ENCODE measurements around the gene XPO6. TPM values are rescaled to one million over a fixed set of nuclear protein-coding genes. Genes with fewer than 3 reads are reported as not detected.

The XPO6 gene
- polyA plus RNA-seq, 1 donor from 2014 or later: 104 TPM

GRCh38 chr16:28126684-28127620, 84.8 kb downstream of the XPO6 start:
- H3K9ac ChIP-seq (ENCODE audit: low read length): no peak overlapping the region
- TF ChIP-seq RAD21 (conservative IDR thresholded peaks at IDR 0.05) (no peak), SMC3 (conservative IDR thresholded peaks at IDR 0.05; ENCODE audit: poor library complexity) (no peak), EZH2 (IDR thresholded peaks at IDR 0.05; ENCODE audit: borderline replicate concordance, insufficient read depth, low read length, poor library complexity, severe bottlenecking) (no peak), MXI1 (conservative IDR thresholded peaks at IDR 0.05; ENCODE audit: poor library complexity, severe bottlenecking) (no peak), POLR2AphosphoS5 (IDR thresholded peaks at IDR 0.05) (no peak), EP300 (conservative IDR thresholded peaks at IDR 0.05; ENCODE audit: poor library complexity, severe bottlenecking) (no peak), TAF1 (IDR thresholded peaks at IDR 0.05; ENCODE audit: low read depth) (no peak)
- TF ChIP-seq, protein P1, sequence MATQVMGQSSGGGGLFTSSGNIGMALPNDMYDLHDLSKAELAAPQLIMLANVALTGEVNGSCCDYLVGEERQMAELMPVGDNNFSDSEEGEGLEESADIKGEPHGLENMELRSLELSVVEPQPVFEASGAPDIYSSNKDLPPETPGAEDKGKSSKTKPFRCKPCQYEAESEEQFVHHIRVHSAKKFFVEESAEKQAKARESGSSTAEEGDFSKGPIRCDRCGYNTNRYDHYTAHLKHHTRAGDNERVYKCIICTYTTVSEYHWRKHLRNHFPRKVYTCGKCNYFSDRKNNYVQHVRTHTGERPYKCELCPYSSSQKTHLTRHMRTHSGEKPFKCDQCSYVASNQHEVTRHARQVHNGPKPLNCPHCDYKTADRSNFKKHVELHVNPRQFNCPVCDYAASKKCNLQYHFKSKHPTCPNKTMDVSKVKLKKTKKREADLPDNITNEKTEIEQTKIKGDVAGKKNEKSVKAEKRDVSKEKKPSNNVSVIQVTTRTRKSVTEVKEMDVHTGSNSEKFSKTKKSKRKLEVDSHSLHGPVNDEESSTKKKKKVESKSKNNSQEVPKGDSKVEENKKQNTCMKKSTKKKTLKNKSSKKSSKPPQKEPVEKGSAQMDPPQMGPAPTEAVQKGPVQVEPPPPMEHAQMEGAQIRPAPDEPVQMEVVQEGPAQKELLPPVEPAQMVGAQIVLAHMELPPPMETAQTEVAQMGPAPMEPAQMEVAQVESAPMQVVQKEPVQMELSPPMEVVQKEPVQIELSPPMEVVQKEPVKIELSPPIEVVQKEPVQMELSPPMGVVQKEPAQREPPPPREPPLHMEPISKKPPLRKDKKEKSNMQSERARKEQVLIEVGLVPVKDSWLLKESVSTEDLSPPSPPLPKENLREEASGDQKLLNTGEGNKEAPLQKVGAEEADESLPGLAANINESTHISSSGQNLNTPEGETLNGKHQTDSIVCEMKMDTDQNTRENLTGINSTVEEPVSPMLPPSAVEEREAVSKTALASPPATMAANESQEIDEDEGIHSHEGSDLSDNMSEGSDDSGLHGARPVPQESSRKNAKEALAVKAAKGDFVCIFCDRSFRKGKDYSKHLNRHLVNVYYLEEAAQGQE (IDR thresholded peaks at IDR 0.05; ENCODE audit: borderline replicate concordance): no peak
- TF ChIP-seq, protein P2, sequence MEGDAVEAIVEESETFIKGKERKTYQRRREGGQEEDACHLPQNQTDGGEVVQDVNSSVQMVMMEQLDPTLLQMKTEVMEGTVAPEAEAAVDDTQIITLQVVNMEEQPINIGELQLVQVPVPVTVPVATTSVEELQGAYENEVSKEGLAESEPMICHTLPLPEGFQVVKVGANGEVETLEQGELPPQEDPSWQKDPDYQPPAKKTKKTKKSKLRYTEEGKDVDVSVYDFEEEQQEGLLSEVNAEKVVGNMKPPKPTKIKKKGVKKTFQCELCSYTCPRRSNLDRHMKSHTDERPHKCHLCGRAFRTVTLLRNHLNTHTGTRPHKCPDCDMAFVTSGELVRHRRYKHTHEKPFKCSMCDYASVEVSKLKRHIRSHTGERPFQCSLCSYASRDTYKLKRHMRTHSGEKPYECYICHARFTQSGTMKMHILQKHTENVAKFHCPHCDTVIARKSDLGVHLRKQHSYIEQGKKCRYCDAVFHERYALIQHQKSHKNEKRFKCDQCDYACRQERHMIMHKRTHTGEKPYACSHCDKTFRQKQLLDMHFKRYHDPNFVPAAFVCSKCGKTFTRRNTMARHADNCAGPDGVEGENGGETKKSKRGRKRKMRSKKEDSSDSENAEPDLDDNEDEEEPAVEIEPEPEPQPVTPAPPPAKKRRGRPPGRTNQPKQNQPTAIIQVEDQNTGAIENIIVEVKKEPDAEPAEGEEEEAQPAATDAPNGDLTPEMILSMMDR (IDR thresholded peaks at IDR 0.05; ENCODE audit: poor library complexity, severe bottlenecking): no peak

GRCh38 chr16:28125592-28125991, 86.2 kb downstream of the XPO6 start:
- Histone ChIP-seq H3K9ac (ENCODE audit: low read length) (no peak overlapping the region), H3K4me2 (ENCODE audit: low read length) (no peak overlapping the region), H3K9me2 (ENCODE audit: insufficient read depth, low read length) (no peaks in the 10 kb centered on the region), H3K4me3 (ENCODE audit: low read length) (no peak overlapping the region), H3K27ac (ENCODE audit: low read length) (no peak overlapping the region), H3F3A (ENCODE audit: insufficient read depth, low read length, poor library complexity, severe bottlenecking) (no peaks in the 10 kb centered on the region), H3K36me3 (ENCODE audit: insufficient read depth, low read length) (peaks cover 24% of the 10 kb centered on the region), H4K20me1 (ENCODE audit: insufficient read depth) (no peaks in the 10 kb centered on the region), H2AFZ (ENCODE audit: low read depth, low read length) (no peak overlapping the region), H3K9me3 (ENCODE audit: low read length) (no peaks in the 10 kb centered on the region), H3K27me3 (ENCODE audit: insufficient read depth, low read depth, low read length) (no peaks in the 10 kb centered on the region), H3K79me2 (replicated peaks; ENCODE audit: insufficient read depth, low read length) (no peaks in the 10 kb centered on the region)
- TF ChIP-seq SMC3 (conservative IDR thresholded peaks at IDR 0.05; ENCODE audit: poor library complexity) (no peak), POLR2AphosphoS5 (IDR thresholded peaks at IDR 0.05) (no peak), MXI1 (conservative IDR thresholded peaks at IDR 0.05; ENCODE audit: poor library complexity, severe bottlenecking) (no peak), TAF1 (IDR thresholded peaks at IDR 0.05; ENCODE audit: low read depth) (no peak), RAD21 (conservative IDR thresholded peaks at IDR 0.05) (no peak), EZH2 (IDR thresholded peaks at IDR 0.05; ENCODE audit: borderline replicate concordance, insufficient read depth, low read length, poor library complexity, severe bottlenecking) (no peak), EP300 (conservative IDR thresholded peaks at IDR 0.05; ENCODE audit: poor library complexity, severe bottlenecking) (no peak)
- TF ChIP-seq, protein P1 (IDR thresholded peaks at IDR 0.05; ENCODE audit: borderline replicate concordance): no peak
- TF ChIP-seq, protein P2 (IDR thresholded peaks at IDR 0.05; ENCODE audit: poor library complexity, severe bottlenecking): no peak

More at GRCh38 chr16:28126684-28127620, 84.8 kb downstream of the XPO6 start:
- no peaks in the 10 kb centered on the region for H3K9me2 ChIP-seq (ENCODE audit: insufficient read depth, low read length)
- no peaks in the 10 kb centered on the region for H3F3A ChIP-seq (ENCODE audit: insufficient read depth, low read length, poor library complexity, severe bottlenecking)
- no peaks in the 10 kb centered on the region for H4K20me1 ChIP-seq (ENCODE audit: insufficient read depth)
- H3K4me2 ChIP-seq (ENCODE audit: low read length): no peak overlapping the region
- H3K27ac ChIP-seq (ENCODE audit: low read length): no peak overlapping the region
- H3K9me3 ChIP-seq (ENCODE audit: low read length): no peaks in the 10 kb centered on the region
- no peak overlapping the region for H2AFZ ChIP-seq (ENCODE audit: low read depth, low read length)
- no peak overlapping the region for H3K4me3 ChIP-seq (ENCODE audit: low read length)
- H3K36me3 ChIP-seq (ENCODE audit: insufficient read depth, low read length): peaks cover 23% of the 10 kb centered on the region
- no peaks in the 10 kb centered on the region for H3K27me3 ChIP-seq (ENCODE audit: insufficient read depth, low read depth, low read length)
- H3K79me2 ChIP-seq (replicated peaks; ENCODE audit: insufficient read depth, low read length): no peaks in the 10 kb centered on the region
